Lower lobe of right lung (tissue), 2 donors: Measurements from ENCODE around the gene OTULINL. TPM values are rescaled to one million over a fixed set of nuclear protein-coding genes. Genes with fewer than 3 reads are reported as not detected.

Experiments
- ATAC-seq, 2 donors: fragments of 200-7000 bp; cut with Tn5 transposase; one replicate each; pipeline ENCODE4 v1.9.1; 2020 to 2022; ENCODE audit warnings: mild to moderate bottlenecking in 2 of 2, moderate library complexity in 2 of 2
- DNase-seq: peaks from one replicate; pipeline ENCODE4 v3.0.0-alpha.2; 2020
- H3K27ac ChIP-seq: fragments of 200-600 bp; one replicate; pipeline ENCODE4 v1.8.0; 2022
- H3K27me3 ChIP-seq: fragments of 200-600 bp; one replicate; pipeline ENCODE4 v1.8.0; 2022; ENCODE audit warnings: low read depth
- H3K36me3 ChIP-seq: fragments of 200-600 bp; one replicate; pipeline ENCODE4 v1.8.0; 2022; ENCODE audit warnings: mild to moderate bottlenecking
- H3K4me1 ChIP-seq: fragments of 200-600 bp; one replicate; pipeline ENCODE4 v1.8.0; 2022
- H3K4me3 ChIP-seq: fragments of 200-600 bp; one replicate; pipeline ENCODE4 v1.8.0; 2022; ENCODE audit warnings: mild to moderate bottlenecking
- H3K9me3 ChIP-seq: fragments of 200-600 bp; one replicate; pipeline ENCODE4 v1.8.0; 2022
- CTCF ChIP-seq: fragments of 200-600 bp; IDR thresholded peaks from one replicate; pipeline ENCODE4 v1.8.0; 2022; ENCODE audit warnings: antibody characterized with exemption, mild to moderate bottlenecking
- intact Hi-C: fragments of 100-400 bp; cut with DNase I; formaldehyde crosslinking; loops from one replicate; pipeline ENCODE4 v1.11.0; 2022
- total RNA-seq: library from RNA; stranded (reverse); fragmentation: NEBNext Ultra II Directional; extraction: Animal tissue kit (Norgen Biotek cat#: 25700); gene quantifications from one replicate; pipeline ENCODE4 v1.2.1, GENCODE V29; 2021
- donor health status: DM: no; HTN: yes; CAD: no; lungs with severe emphysema.

OTULINL gene
- total RNA-seq, 1 donor from 2014 or later: 79.3 TPM

DNA sequence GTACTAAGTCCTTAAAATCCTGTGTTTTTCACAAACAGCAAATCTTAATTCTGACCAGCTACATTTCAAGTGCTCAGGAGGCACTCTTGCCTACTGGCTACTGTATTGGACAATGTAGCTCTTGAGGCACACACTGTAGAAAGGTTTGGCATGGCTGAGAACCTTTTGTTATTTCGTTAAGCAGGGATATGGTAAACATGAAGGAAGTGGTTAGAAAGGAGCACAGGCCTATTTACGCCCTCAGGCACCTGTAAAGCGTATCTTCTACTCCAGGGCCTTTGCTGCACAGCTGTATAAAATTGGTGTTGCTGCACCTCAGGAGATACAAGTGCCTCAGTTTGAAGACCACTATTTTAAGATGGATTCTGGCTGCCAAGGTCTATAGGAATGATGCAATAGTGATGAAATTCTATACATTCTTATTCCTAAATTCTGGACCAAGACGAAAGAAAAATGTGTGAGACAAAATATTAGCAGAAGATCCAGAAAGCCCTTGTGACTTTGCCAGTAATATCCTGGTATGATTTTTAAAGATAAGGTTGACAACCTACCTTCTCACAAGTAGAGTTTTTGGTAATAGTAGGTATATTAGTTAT lies 73.7 kb downstream of the OTULINL start:
- ATAC-seq (no peak), DNase-seq (no peak)
- no peak overlapping the region for H3K27ac ChIP-seq
- no peak overlapping the region for H3K4me3 ChIP-seq
- TF ChIP-seq CTCF: no peak
- no peaks in the 10 kb centered on the region for H3K36me3 ChIP-seq
- H3K27me3 ChIP-seq: no peaks in the 10 kb centered on the region
- no peaks in the 10 kb centered on the region for H3K4me1 ChIP-seq
- intact Hi-C loops: no loop called here
- no peaks in the 10 kb centered on the region for H3K9me3 ChIP-seq

DNA sequence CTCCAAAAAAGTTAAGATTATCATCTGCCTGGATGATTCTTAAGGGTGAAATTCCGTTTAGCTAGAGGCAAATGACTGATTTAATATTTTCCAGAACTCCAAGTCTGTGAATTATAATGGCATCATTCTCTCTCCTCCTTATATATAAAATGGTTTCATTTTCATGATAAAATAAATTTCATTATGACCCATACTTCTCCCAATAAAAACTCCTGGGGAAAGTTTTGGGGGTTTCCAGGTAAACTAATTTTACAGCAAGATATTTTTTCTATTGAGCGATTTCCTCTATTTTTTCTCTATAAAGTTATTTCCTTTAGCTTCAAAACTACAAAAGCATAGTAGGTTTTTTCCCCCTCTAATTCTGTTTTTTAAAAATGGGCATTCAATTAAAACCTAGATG lies 75.3 kb downstream of the OTULINL start:
- Histone ChIP-seq H3K9me3 (no peaks in the 10 kb centered on the region), H3K4me1 (no peaks in the 10 kb centered on the region), H3K27ac (no peak overlapping the region), H3K36me3 (no peaks in the 10 kb centered on the region), H3K4me3 (no peak overlapping the region), H3K27me3 (no peaks in the 10 kb centered on the region)
- TF ChIP-seq CTCF: no peak
- DNase-seq (no peak), ATAC-seq (no peak)
- intact Hi-C loops: no loop called here

GRCh38 chr5:14659821-14660607 lies 78.4 kb downstream of the OTULINL start:
- Histone ChIP-seq H3K27ac (no peak overlapping the region), H3K4me1 (peaks cover 8% of the 10 kb centered on the region), H3K4me3 (no peak overlapping the region), H3K9me3 (no peaks in the 10 kb centered on the region), H3K36me3 (no peaks in the 10 kb centered on the region), H3K27me3 (no peaks in the 10 kb centered on the region)
- no peak for TF ChIP-seq CTCF
- intact Hi-C loops: no loop called here
- ATAC-seq: no peak
- no peak for DNase-seq

- peaks cover 14% of the 10 kb centered on the region for H3K4me1 ChIP-seq
- DNase-seq (no peak), ATAC-seq (no peak)
- TF ChIP-seq CTCF: no peak
- intact Hi-C loops: no loop called here
- H3K4me3 ChIP-seq: no peak overlapping the region
- no peak overlapping the region for H3K27ac ChIP-seq
- no peaks in the 10 kb centered on the region for H3K9me3 ChIP-seq
- no peaks in the 10 kb centered on the region for H3K27me3 ChIP-seq
- H3K36me3 ChIP-seq: no peaks in the 10 kb centered on the region
Observed at GRCh38 chr5:14660833-14661232, 79.2 kb downstream of the OTULINL start.

Other genes starting within 250 kb of the OTULINL start
- 33.0 TPM for gene OTULIN, start 82.9 kb downstream of the OTULINL start, total RNA-seq